T-cell (primary cell): ENCODE measurements around the gene UQCR10. TPM values are rescaled to one million over a fixed set of nuclear protein-coding genes. Genes with fewer than 3 reads are reported as not detected.

Experiments used
- ATAC-seq, 4 experiments: fragments of 200-7000 bp in 3 of 4; fragments of 150-1000 bp in 1 of 4; cut with Tn5 transposase; replicated peaks in 1 of 4; 1 replicate in 3 of 4; 2 replicates in 1 of 4; pipeline ENCODE4 v1.10.0; 2021; ENCODE audit warnings: moderate library complexity in 3 of 4, mild to moderate bottlenecking in 2 of 4, moderate number of reproducible peaks in 1 of 4
- CTCF ChIA-PET, 2 donors: fragments of 300-600 bp; sonication (Branson Sonifier 250); formaldehyde crosslinking; loops; one replicate each; lab custom pipeline; 2022; ENCODE audit warnings: antibody characterized with exemption in 2 of 2; lab: Charles Lee
- POLR2A ChIA-PET, 2 donors: fragments of 300-600 bp; sonication (Branson Sonifier 250); formaldehyde crosslinking; loops; one replicate each; lab custom pipeline; 2022; ENCODE audit warnings: antibody characterized with exemption in 2 of 2; lab: Charles Lee
- DNase-seq, 35 experiments: peaks; one replicate each; pipeline versions ENCODE4 v3.0.0 to v3.0.0-alpha.2; 2013 to 2023
- H3K27ac ChIP-seq: one replicate; pipeline ENCODE4 v1.5.1; 2013; ENCODE audit warnings: low read length
- H3K27me3 ChIP-seq, 2 experiments: replicated peaks in 1 of 2; 1 replicate in 1 of 2; 2 replicates in 1 of 2; pipeline versions ENCODE4 v1.6.1 to v1.7.0; 2013; ENCODE audit warnings: low read length in 1 of 2, mixed read lengths in 1 of 2; ENCODE audit not compliant: control insufficient read depth in 2 of 2, insufficient read depth in 2 of 2; ENCODE audit errors: extremely low read depth in 1 of 2
- H3K36me3 ChIP-seq, 2 donors: 1 replicate in 1 of 2; 2 replicates in 1 of 2; pipeline versions ENCODE4 v1.6.1 to v1.7.0; 2013; ENCODE audit warnings: low read length in 1 of 2; ENCODE audit not compliant: control insufficient read depth in 2 of 2, insufficient read depth in 1 of 2; ENCODE audit errors: extremely low read depth in 1 of 2
- H3K4me1 ChIP-seq, 2 experiments: 1 replicate in 1 of 2; 2 replicates in 1 of 2; pipeline versions ENCODE4 v1.6.1 to v1.7.0; 2013; ENCODE audit warnings: low read length in 2 of 2, mixed read lengths in 1 of 2; ENCODE audit not compliant: insufficient read depth in 2 of 2, control insufficient read depth in 1 of 2; ENCODE audit errors: extremely low read depth in 1 of 2
- H3K4me3 ChIP-seq, 2 donors: 1 replicate in 1 of 2; 2 replicates in 1 of 2; pipeline versions ENCODE4 v1.5.1 to v1.7.0; 2013; ENCODE audit warnings: mild to moderate bottlenecking in 2 of 2, low read length in 1 of 2, moderate library complexity in 1 of 2; ENCODE audit not compliant: control insufficient read depth in 1 of 2; ENCODE audit errors: extremely low read depth in 1 of 2
- H3K9me3 ChIP-seq: 2 replicates; pipeline ENCODE4 v1.7.0; 2013
- H3K27ac Mint-ChIP-seq, 2 donors: one replicate each; pipeline ENCODE4 v1.8.0; 2020 to 2021; ENCODE audit warnings: mild to moderate bottlenecking in 2 of 2, mixed read lengths in 2 of 2
- H3K27me3 Mint-ChIP-seq, 2 donors: one replicate each; pipeline ENCODE4 v1.8.0; 2021 to 2022; ENCODE audit warnings: mixed read lengths in 2 of 2
- H3K36me3 Mint-ChIP-seq: one replicate; pipeline ENCODE4 v1.8.0; 2021; ENCODE audit warnings: mixed read lengths
- H3K4me1 Mint-ChIP-seq, 3 donors: one replicate each; pipeline ENCODE4 v1.8.0; 2020 to 2022; ENCODE audit warnings: mixed read lengths in 3 of 3, mild to moderate bottlenecking in 1 of 3
- H3K4me3 Mint-ChIP-seq, 3 donors: one replicate each; pipeline ENCODE4 v1.8.0; 2020 to 2022; ENCODE audit warnings: mild to moderate bottlenecking in 3 of 3, mixed read lengths in 3 of 3, moderate library complexity in 3 of 3
- H3K9me3 Mint-ChIP-seq, 3 donors: one replicate each; pipeline ENCODE4 v1.8.0; 2020 to 2022; ENCODE audit warnings: mixed read lengths in 3 of 3
- WGBS: methylation state at CpG from one replicate; pipeline ENCODE4 v1.1.5; 2013; ENCODE audit warnings: missing lambda C conversion rate; ENCODE audit not compliant: insufficient coverage; 5-methylcytosine and 5-hydroxymethylcytosine counted together
- total RNA-seq, 35 experiments: library from RNA in 6 of 35; stranded (reverse) in 6 of 35; fragments of 120-200 nt in 1 of 35; gene quantifications; one replicate each; pipeline versions ENCODE4 v1.2.1 to v1.2.4 and lab custom pipeline; 2013 to 2026

The UQCR10 gene
- total RNA-seq, 5 donors from 2014 or later (not counting 1 experiment from before 2014, with no cell fraction given), result 36.6 to 56.2 (median 48.4) TPM

DNA sequence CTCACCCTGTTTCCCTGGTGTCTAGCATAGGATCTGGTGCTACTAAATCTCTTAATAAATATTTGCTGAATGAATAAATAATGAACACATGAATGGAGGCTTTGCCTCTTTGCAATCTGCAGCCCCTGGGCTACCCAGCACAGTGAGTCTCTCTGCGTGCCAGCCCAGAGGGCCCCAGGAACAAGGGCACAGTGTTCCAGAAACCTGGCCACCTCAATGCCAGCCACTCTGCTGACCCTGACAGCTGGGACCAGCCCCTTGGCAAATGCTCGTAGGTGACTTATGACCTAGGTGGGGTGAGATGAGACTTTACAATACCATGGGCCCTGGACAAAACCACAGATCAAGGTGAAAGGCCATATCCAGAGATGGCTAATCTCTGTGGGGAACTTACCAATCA is 31.6 kb downstream of the UQCR10 start:
- POLR2A ChIA-PET, result no interaction called here

GRCh38 chr22:29799217-29799680 is 32.1 kb downstream of the UQCR10 start:
- POLR2A ChIA-PET, result no interaction called here
- CTCF ChIA-PET, result no interaction called here
- peaks cover 22 to 97% of the 10 kb centered on the region in 2 donors for H3K36me3 ChIP-seq
- H3K4me1 Mint-ChIP-seq, result peaks cover 0 to 1% (median 0%) of the 10 kb centered on the region in 3 donors
- no peaks in the 10 kb centered on the region for H3K9me3 Mint-ChIP-seq
- no peaks in the 10 kb centered on the region for H3K4me1 ChIP-seq
- no peak overlapping the region for H3K4me3 ChIP-seq
- no peak overlapping the region for H3K27ac Mint-ChIP-seq
- no peaks in the 10 kb centered on the region for H3K27me3 ChIP-seq
- no peak overlapping the region for H3K4me3 Mint-ChIP-seq
- H3K27ac ChIP-seq, result no peak overlapping the region
- WGBS, result 98% methylated on average over 8 of the region's 8 CpGs
- peaks cover 52% of the 10 kb centered on the region for H3K36me3 Mint-ChIP-seq
- no peaks in the 10 kb centered on the region for H3K27me3 Mint-ChIP-seq
- DNase-seq (peak in 2 of 35 experiments; percentile 2 to 38), ATAC-seq (no peak)
- no peaks in the 10 kb centered on the region for H3K9me3 ChIP-seq

More for the DNA sequence above, 31.6 kb downstream of the UQCR10 start:
- Mint-ChIP-seq H3K4me3 (no peak overlapping the region), H3K36me3 (peaks cover 52% of the 10 kb centered on the region), H3K27me3 (no peaks in the 10 kb centered on the region), H3K4me1 (peaks cover 0 to 1% (median 0%) of the 10 kb centered on the region in 3 donors), H3K27ac (peak overlapping the region in 1 of 2 donors; percentile 19), H3K9me3 (no peaks in the 10 kb centered on the region)
- ATAC-seq (no peak), DNase-seq (no peak)
- H3K36me3 ChIP-seq, result peaks cover 22 to 94% of the 10 kb centered on the region in 2 donors
- CTCF ChIA-PET, result no interaction called here
- H3K9me3 ChIP-seq, result no peaks in the 10 kb centered on the region
- no peaks in the 10 kb centered on the region for H3K27me3 ChIP-seq
- H3K27ac ChIP-seq, result no peak overlapping the region
- no peaks in the 10 kb centered on the region for H3K4me1 ChIP-seq
- whole genome bisulfite sequencing, result no CpG with 5 or more reads among the region's 2 CpGs
- H3K4me3 ChIP-seq, result no peak overlapping the region

DNA sequence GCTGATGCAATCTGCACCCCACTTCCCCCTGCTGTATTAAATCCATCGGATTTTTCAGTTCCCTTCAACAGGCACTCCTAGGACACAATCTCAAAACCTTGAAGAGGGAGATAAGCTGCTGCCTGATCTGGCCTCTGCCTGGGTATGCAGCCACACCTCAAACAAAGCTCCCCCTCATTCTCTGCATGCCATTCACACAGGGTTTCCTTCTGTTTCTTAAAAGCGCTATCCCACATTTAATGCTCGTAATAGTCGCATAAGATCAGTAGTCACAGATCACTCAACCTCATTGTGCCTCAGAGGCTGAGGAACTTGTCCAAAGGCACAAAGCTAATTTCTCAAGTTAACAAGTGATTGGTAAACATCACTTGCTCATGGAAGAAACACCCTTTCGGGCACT is 34.0 kb downstream of the UQCR10 start:
- no peak for DNase-seq
- ChIA-PET CTCF (no interaction called here), POLR2A (no interaction called here)
- Mint-ChIP-seq H3K4me1 (peaks cover 0 to 1% (median 0%) of the 10 kb centered on the region in 3 donors), H3K36me3 (peaks cover 58% of the 10 kb centered on the region), H3K9me3 (no peaks in the 10 kb centered on the region), H3K27ac (no peak overlapping the region), H3K27me3 (no peaks in the 10 kb centered on the region), H3K4me3 (no peak overlapping the region)
- 100% methylated on average over 3 of the region's 5 CpGs for WGBS
- H3K27me3 ChIP-seq, result no peaks in the 10 kb centered on the region
- ATAC-seq, result no peak
- no peak overlapping the region for H3K4me3 ChIP-seq
- H3K9me3 ChIP-seq, result no peaks in the 10 kb centered on the region
- H3K4me1 ChIP-seq, result no peaks in the 10 kb centered on the region
- no peak overlapping the region for H3K27ac ChIP-seq
- peaks cover 22 to 98% of the 10 kb centered on the region in 2 donors for H3K36me3 ChIP-seq

DNA sequence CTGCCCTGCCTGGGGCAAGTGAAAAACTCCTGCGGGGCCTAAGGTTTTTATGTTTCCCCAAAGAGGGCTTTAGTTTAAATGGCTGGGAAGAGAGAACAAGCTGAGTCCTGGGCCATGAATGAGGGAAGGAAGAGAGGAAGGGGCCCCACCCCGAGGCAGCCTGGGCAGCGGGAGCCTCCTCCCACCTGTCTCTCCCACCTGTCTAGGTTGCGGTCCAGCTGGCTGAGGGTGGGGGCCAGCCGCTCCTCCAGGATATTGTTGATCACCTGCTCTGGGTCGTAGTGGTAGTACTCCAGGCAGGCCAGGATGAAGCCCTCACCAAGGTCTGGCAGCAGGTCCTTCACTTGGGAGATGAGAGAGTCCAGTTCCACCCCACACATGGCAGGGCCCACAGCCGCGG is 34.6 kb downstream of the UQCR10 start:
- Histone ChIP-seq H3K36me3 (peaks cover 22 to 98% of the 10 kb centered on the region in 2 donors), H3K27ac (no peak overlapping the region), H3K9me3 (no peaks in the 10 kb centered on the region), H3K4me1 (no peaks in the 10 kb centered on the region), H3K27me3 (no peaks in the 10 kb centered on the region), H3K4me3 (no peak overlapping the region)
- Mint-ChIP-seq H3K4me3 (no peak overlapping the region), H3K9me3 (no peaks in the 10 kb centered on the region), H3K27ac (no peak overlapping the region), H3K27me3 (no peaks in the 10 kb centered on the region), H3K36me3 (peaks cover 59% of the 10 kb centered on the region), H3K4me1 (peaks cover 0 to 1% (median 0%) of the 10 kb centered on the region in 3 donors)
- 100% methylated on average over 2 of the region's 8 CpGs for WGBS
- CTCF ChIA-PET, result no interaction called here
- POLR2A ChIA-PET, result no interaction called here
- no peak for ATAC-seq
- DNase-seq, result no peak

DNA sequence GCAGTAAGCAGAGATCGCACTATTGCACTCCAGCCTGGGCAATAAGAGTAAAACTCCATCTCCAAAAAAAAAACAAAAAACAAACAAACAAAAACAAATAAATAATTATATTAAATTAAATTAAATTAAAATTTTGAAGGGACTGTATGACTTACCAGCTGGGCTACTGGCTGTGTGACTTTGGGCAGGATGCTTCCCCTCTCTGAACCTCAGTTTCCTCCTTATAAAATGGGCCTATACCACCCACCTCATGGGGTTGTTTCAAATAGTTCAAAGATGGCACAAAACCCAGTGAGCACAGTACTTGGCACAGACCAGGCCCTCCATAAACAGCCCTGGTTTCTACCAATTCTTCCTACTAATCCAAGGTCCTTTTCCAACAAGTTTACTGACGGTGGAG is 36.0 kb downstream of the UQCR10 start:
- H3K27ac Mint-ChIP-seq, result no peak overlapping the region
- Histone ChIP-seq H3K36me3 (peaks cover 24 to 99% of the 10 kb centered on the region in 2 donors), H3K4me1 (no peaks in the 10 kb centered on the region), H3K27ac (no peak overlapping the region), H3K9me3 (no peaks in the 10 kb centered on the region), H3K4me3 (no peak overlapping the region), H3K27me3 (no peaks in the 10 kb centered on the region)
- no peak overlapping the region for H3K4me3 Mint-ChIP-seq
- no peaks in the 10 kb centered on the region for H3K27me3 Mint-ChIP-seq
- H3K4me1 Mint-ChIP-seq, result peaks cover 0 to 1% (median 0%) of the 10 kb centered on the region in 3 donors
- no peaks in the 10 kb centered on the region for H3K9me3 Mint-ChIP-seq
- H3K36me3 Mint-ChIP-seq, result peaks cover 60% of the 10 kb centered on the region
- WGBS, result no CpG with 5 or more reads among the region's 2 CpGs
- CTCF ChIA-PET, result no interaction called here
- ATAC-seq (no peak), DNase-seq (no peak)
- POLR2A ChIA-PET, result no interaction called here

- Histone ChIP-seq H3K36me3 (peaks cover 8 to 92% of the 10 kb centered on the region in 2 donors), H3K27ac (no peak overlapping the region), H3K4me1 (no peaks in the 10 kb centered on the region), H3K9me3 (no peaks in the 10 kb centered on the region), H3K27me3 (no peaks in the 10 kb centered on the region), H3K4me3 (no peak overlapping the region)
- ChIA-PET POLR2A (no interaction called here), CTCF (no interaction called here)
- H3K4me1 Mint-ChIP-seq, result no peaks in the 10 kb centered on the region
- 100% methylated on average over 2 of the region's 2 CpGs for WGBS
- DNase-seq, result no peak
- no peaks in the 10 kb centered on the region for H3K9me3 Mint-ChIP-seq
- no peak for ATAC-seq
- no peak overlapping the region for H3K4me3 Mint-ChIP-seq
- H3K27me3 Mint-ChIP-seq, result no peaks in the 10 kb centered on the region
- no peak overlapping the region for H3K27ac Mint-ChIP-seq
- H3K36me3 Mint-ChIP-seq, result peaks cover 53% of the 10 kb centered on the region
Measured at GRCh38 chr22:29804985-29805384, 37.8 kb downstream of the UQCR10 start.

DNA sequence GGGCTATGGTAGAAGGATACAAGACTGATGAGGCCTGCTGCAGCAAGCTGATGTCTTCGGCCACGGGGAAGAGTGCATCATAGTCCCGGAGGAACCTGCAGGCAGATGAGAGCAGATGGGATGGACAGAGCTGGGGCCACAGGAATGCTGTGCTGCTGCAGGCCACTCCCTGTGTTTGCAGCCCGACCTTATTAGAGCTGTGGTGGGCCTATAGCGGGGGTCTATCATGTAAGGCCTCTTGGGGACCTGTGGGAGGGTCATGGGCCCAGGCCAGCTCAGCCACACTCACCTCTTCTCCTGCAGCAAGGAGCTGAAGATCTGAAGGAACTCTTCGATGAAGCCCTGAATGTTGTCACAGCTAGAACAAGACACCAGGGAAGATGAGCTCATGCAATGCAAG is 39.0 kb downstream of the UQCR10 start:
- H3K4me3 ChIP-seq, result no peak overlapping the region
- no peaks in the 10 kb centered on the region for H3K9me3 Mint-ChIP-seq
- ATAC-seq (no peak), DNase-seq (no peak)
- no peaks in the 10 kb centered on the region for H3K27me3 ChIP-seq
- CTCF ChIA-PET, result no interaction called here
- no peaks in the 10 kb centered on the region for H3K9me3 ChIP-seq
- POLR2A ChIA-PET, result no interaction called here
- H3K4me3 Mint-ChIP-seq, result no peak overlapping the region
- 97% methylated on average over 4 of the region's 6 CpGs for WGBS
- no peak overlapping the region for H3K27ac ChIP-seq
- no peak overlapping the region for H3K27ac Mint-ChIP-seq
- H3K36me3 Mint-ChIP-seq, result peaks cover 49% of the 10 kb centered on the region
- no peaks in the 10 kb centered on the region for H3K4me1 ChIP-seq
- H3K4me1 Mint-ChIP-seq, result no peaks in the 10 kb centered on the region
- peaks cover 10 to 90% of the 10 kb centered on the region in 2 donors for H3K36me3 ChIP-seq
- H3K27me3 Mint-ChIP-seq, result no peaks in the 10 kb centered on the region
